Osteoblast (primary cell): ENCODE data around the gene ITGA2. TPM values are rescaled to one million over a fixed set of nuclear protein-coding genes. Genes with fewer than 3 reads are reported as not detected.

Source experiments
- DNase-seq: peaks from one replicate; pipeline ENCODE4 v3.0.0; 2011; ENCODE audit warnings: low spot score, mixed read lengths; ENCODE audit not compliant: insufficient read length; ENCODE audit errors: missing footprints
- H2AFZ ChIP-seq: 2 replicates; pipeline ENCODE4 v1.6.0; 2011; ENCODE audit warnings: mild to moderate bottlenecking, low read length
- H3K27ac ChIP-seq: 2 replicates; pipeline ENCODE4 v1.5.1; 2011; ENCODE audit warnings: mild to moderate bottlenecking, low read depth, low read length, moderate library complexity
- H3K27me3 ChIP-seq: 2 replicates; pipeline ENCODE4 v1.6.0; 2012; ENCODE audit warnings: mild to moderate bottlenecking, control low read depth, inconsistent platforms, low read length, moderate library complexity; ENCODE audit not compliant: insufficient read depth
- H3K36me3 ChIP-seq: 2 replicates; pipeline ENCODE4 v1.5.1; 2011; ENCODE audit warnings: mild to moderate bottlenecking, low read length, control low read depth, moderate library complexity; ENCODE audit not compliant: insufficient read depth
- H3K4me1 ChIP-seq: 2 replicates; pipeline ENCODE4 v1.5.1; 2011; ENCODE audit warnings: mild to moderate bottlenecking, low read length, control low read depth, moderate library complexity; ENCODE audit not compliant: insufficient read depth
- H3K4me2 ChIP-seq: 2 replicates; pipeline ENCODE4 v1.6.0; 2011; ENCODE audit warnings: mild to moderate bottlenecking, low read length; ENCODE audit not compliant: insufficient read depth
- H3K4me3 ChIP-seq: fragments of 200-600 bp; sonication (generic); 3 replicates; pipeline ENCODE4 v1.5.1; 2012; ENCODE audit warnings: mild to moderate bottlenecking, low read length, inconsistent platforms; ENCODE audit not compliant: insufficient read depth
- H3K79me2 ChIP-seq: 2 replicates; pipeline ENCODE4 v1.6.0; 2012; ENCODE audit warnings: mild to moderate bottlenecking, low read length, control low read depth, inconsistent platforms; ENCODE audit not compliant: insufficient read depth
- H3K9me3 ChIP-seq: 2 replicates; pipeline ENCODE4 v1.5.1; 2011; ENCODE audit warnings: low read depth, low read length, control low read depth
- H4K20me1 ChIP-seq: 2 replicates; pipeline ENCODE4 v1.6.0; 2012; ENCODE audit warnings: mild to moderate bottlenecking, low read length, control low read depth; ENCODE audit not compliant: insufficient read depth
- total RNA-seq: library from RNA; depleted of rRNA; stranded (reverse); fragments of >200 nt; gene quantifications from 2 replicates; pipeline ENCODE4 v1.2.3, GENCODE V29; 2012
- TF ChIP-seq, protein P1 (sequence below): IDR thresholded peaks from 2 replicates; pipeline ENCODE4 v1.5.1; 2011; ENCODE audit warnings: mild to moderate bottlenecking, low read depth, low read length, moderate library complexity; ENCODE audit errors: extremely low read depth

ITGA2 gene
- total RNA-seq, 1 donor = 2.9 TPM

- no peak overlapping the region for H3K4me2 ChIP-seq
- H3K27me3 ChIP-seq = no peaks in the 10 kb centered on the region
- peaks cover 8% of the 10 kb centered on the region for H3K4me1 ChIP-seq
- DNase-seq = no peak
- no peaks in the 10 kb centered on the region for H3K9me3 ChIP-seq
- no peaks in the 10 kb centered on the region for H4K20me1 ChIP-seq
- no peak overlapping the region for H3K4me3 ChIP-seq
- no peak overlapping the region for H3K27ac ChIP-seq
- TF ChIP-seq, protein P1, sequence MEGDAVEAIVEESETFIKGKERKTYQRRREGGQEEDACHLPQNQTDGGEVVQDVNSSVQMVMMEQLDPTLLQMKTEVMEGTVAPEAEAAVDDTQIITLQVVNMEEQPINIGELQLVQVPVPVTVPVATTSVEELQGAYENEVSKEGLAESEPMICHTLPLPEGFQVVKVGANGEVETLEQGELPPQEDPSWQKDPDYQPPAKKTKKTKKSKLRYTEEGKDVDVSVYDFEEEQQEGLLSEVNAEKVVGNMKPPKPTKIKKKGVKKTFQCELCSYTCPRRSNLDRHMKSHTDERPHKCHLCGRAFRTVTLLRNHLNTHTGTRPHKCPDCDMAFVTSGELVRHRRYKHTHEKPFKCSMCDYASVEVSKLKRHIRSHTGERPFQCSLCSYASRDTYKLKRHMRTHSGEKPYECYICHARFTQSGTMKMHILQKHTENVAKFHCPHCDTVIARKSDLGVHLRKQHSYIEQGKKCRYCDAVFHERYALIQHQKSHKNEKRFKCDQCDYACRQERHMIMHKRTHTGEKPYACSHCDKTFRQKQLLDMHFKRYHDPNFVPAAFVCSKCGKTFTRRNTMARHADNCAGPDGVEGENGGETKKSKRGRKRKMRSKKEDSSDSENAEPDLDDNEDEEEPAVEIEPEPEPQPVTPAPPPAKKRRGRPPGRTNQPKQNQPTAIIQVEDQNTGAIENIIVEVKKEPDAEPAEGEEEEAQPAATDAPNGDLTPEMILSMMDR = no peak
- no peak overlapping the region for H2AFZ ChIP-seq
- H3K79me2 ChIP-seq = no peaks in the 10 kb centered on the region
- H3K36me3 ChIP-seq = peaks cover 35% of the 10 kb centered on the region
Observed at GRCh38 chr5:53099546-53099945, 110.4 kb downstream of the ITGA2 start.

DNA sequence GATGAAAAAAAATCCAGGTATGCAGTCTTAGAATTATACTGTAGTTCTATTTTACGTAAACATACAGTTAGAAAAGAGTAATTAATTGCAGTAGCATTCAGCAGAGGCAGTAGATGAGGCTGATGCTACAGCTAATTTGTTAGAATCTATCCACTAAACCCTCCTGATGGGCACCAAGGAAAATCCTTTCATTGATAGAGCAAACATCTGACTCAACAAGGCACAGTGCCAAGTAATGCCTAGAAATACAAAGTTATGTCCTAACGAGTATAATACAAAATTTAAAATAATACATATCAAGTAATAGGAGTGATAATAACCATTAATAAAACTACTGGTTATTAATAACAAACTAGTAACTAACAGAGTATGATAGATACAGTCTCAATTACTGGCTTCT lies 111.5 kb downstream of the ITGA2 start:
- Histone ChIP-seq H3K36me3 (peaks cover 29% of the 10 kb centered on the region), H3K4me3 (no peak overlapping the region), H2AFZ (no peak overlapping the region), H3K4me1 (peaks cover 8% of the 10 kb centered on the region), H3K79me2 (peaks cover 4% of the 10 kb centered on the region), H4K20me1 (no peaks in the 10 kb centered on the region), H3K9me3 (no peaks in the 10 kb centered on the region), H3K27me3 (no peaks in the 10 kb centered on the region), H3K4me2 (no peak overlapping the region), H3K27ac (no peak overlapping the region)
- no peak for DNase-seq
- TF ChIP-seq, protein P1 = no peak

GRCh38 chr5:53105611-53106300 lies 116.6 kb downstream of the ITGA2 start:
- no peak for DNase-seq
- H3K9me3 ChIP-seq = no peaks in the 10 kb centered on the region
- H3K79me2 ChIP-seq = peaks cover 34% of the 10 kb centered on the region
- H3K36me3 ChIP-seq = peaks cover 23% of the 10 kb centered on the region
- H3K27me3 ChIP-seq = no peaks in the 10 kb centered on the region
- no peak overlapping the region for H3K27ac ChIP-seq
- H3K4me1 ChIP-seq = peaks cover 11% of the 10 kb centered on the region
- TF ChIP-seq, protein P1 = no peak
- H2AFZ ChIP-seq = no peak overlapping the region
- H3K4me2 ChIP-seq = no peak overlapping the region
- no peak overlapping the region for H3K4me3 ChIP-seq
- H4K20me1 ChIP-seq = peaks cover 2% of the 10 kb centered on the region

- TF ChIP-seq, protein P1 = no peak
- Histone ChIP-seq H3K36me3 (peaks cover 5% of the 10 kb centered on the region), H3K4me1 (peaks cover 11% of the 10 kb centered on the region), H4K20me1 (peaks cover 2% of the 10 kb centered on the region), H3K27ac (peak overlapping the region; percentile 4), H3K9me3 (no peaks in the 10 kb centered on the region), H3K27me3 (no peaks in the 10 kb centered on the region), H2AFZ (peak overlapping the region; percentile 98), H3K4me2 (peak overlapping the region; percentile 81), H3K79me2 (peaks cover 36% of the 10 kb centered on the region), H3K4me3 (peak overlapping the region; percentile 88)
- DNase-seq = no peak
Observed at GRCh38 chr5:53109056-53109442, 119.9 kb downstream of the ITGA2 start.
